ENCODE data around the gene SEMA6A.

Gene SEMA6A

GRCh38 chr5:116502138-116502537, 72.5 kb downstream of the SEMA6A start:
- Histone ChIP-seq H3K4me1 (ENCODE audit: insufficient read depth, poor library complexity, severe bottlenecking) (no peaks in the 10 kb centered on the region), H3K36me3 (ENCODE audit: low read depth) (no peaks in the 10 kb centered on the region), H3K9me3 (ENCODE audit: severe bottlenecking) (no peaks in the 10 kb centered on the region), H3K4me3 (ENCODE audit: severe bottlenecking) (no peak overlapping the region), H3K27me3 (ENCODE audit: insufficient read depth, poor library complexity, severe bottlenecking) (peaks cover 4% of the 10 kb centered on the region), H3K27ac (ENCODE audit: poor library complexity, severe bottlenecking) (no peak overlapping the region)
- ATAC-seq (ENCODE audit: low read depth), result no peak
- no peak for TF ChIP-seq CTCF (IDR thresholded peaks at IDR 0.05; ENCODE audit: poor library complexity, severe bottlenecking)
- DNase-seq (ENCODE audit: low spot score), result no peak

GRCh38 chr5:116498503-116499048, 76.0 kb downstream of the SEMA6A start:
- no peaks in the 10 kb centered on the region for H3K36me3 ChIP-seq (ENCODE audit: low read depth)
- ATAC-seq (ENCODE audit: low read depth), result no peak
- no peak overlapping the region for H3K27ac ChIP-seq (ENCODE audit: poor library complexity, severe bottlenecking)
- no peak overlapping the region for H3K4me3 ChIP-seq (ENCODE audit: severe bottlenecking)
- peaks cover 3% of the 10 kb centered on the region for H3K4me1 ChIP-seq (ENCODE audit: insufficient read depth, poor library complexity, severe bottlenecking)
- no peaks in the 10 kb centered on the region for H3K27me3 ChIP-seq (ENCODE audit: insufficient read depth, poor library complexity, severe bottlenecking)
- no peaks in the 10 kb centered on the region for H3K9me3 ChIP-seq (ENCODE audit: severe bottlenecking)
- TF ChIP-seq CTCF (IDR thresholded peaks at IDR 0.05; ENCODE audit: poor library complexity, severe bottlenecking), result no peak
- no peak for DNase-seq (ENCODE audit: low spot score)

GRCh38 chr5:116497631-116498030, 77.0 kb downstream of the SEMA6A start:
- DNase-seq (ENCODE audit: low spot score), result no peak
- no peaks in the 10 kb centered on the region for H3K36me3 ChIP-seq (ENCODE audit: low read depth)

GRCh38 chr5:116495786-116496357, 78.8 kb downstream of the SEMA6A start:
- ATAC-seq (ENCODE audit: low read depth), result no peak
- no peaks in the 10 kb centered on the region for H3K27me3 ChIP-seq (ENCODE audit: insufficient read depth, poor library complexity, severe bottlenecking)
- no peak overlapping the region for H3K27ac ChIP-seq (ENCODE audit: poor library complexity, severe bottlenecking)
- no peaks in the 10 kb centered on the region for H3K36me3 ChIP-seq (ENCODE audit: low read depth)
- peaks cover 24% of the 10 kb centered on the region for H3K4me1 ChIP-seq (ENCODE audit: insufficient read depth, poor library complexity, severe bottlenecking)
- DNase-seq (ENCODE audit: low spot score), result no peak
- no peak overlapping the region for H3K4me3 ChIP-seq (ENCODE audit: severe bottlenecking)
- TF ChIP-seq CTCF (IDR thresholded peaks at IDR 0.05; ENCODE audit: poor library complexity, severe bottlenecking), result no peak
- H3K9me3 ChIP-seq (ENCODE audit: severe bottlenecking), result no peaks in the 10 kb centered on the region

More at GRCh38 chr5:116497631-116498030, 77.0 kb downstream of the SEMA6A start:
- Histone ChIP-seq H3K4me3 (ENCODE audit: severe bottlenecking) (no peak overlapping the region), H3K4me1 (ENCODE audit: insufficient read depth, poor library complexity, severe bottlenecking) (peaks cover 11% of the 10 kb centered on the region), H3K27me3 (ENCODE audit: insufficient read depth, poor library complexity, severe bottlenecking) (no peaks in the 10 kb centered on the region), H3K27ac (ENCODE audit: poor library complexity, severe bottlenecking) (no peak overlapping the region), H3K9me3 (ENCODE audit: severe bottlenecking) (no peaks in the 10 kb centered on the region)
- ATAC-seq (ENCODE audit: low read depth), result no peak
- TF ChIP-seq CTCF (IDR thresholded peaks at IDR 0.05; ENCODE audit: poor library complexity, severe bottlenecking), result no peak

- no peaks in the 10 kb centered on the region for H3K9me3 ChIP-seq (ENCODE audit: severe bottlenecking)
- H3K36me3 ChIP-seq (ENCODE audit: low read depth), result no peaks in the 10 kb centered on the region
- ATAC-seq (ENCODE audit: low read depth), result peak; percentile 34; the same call in 2 of the 3 replicates
- H3K4me1 ChIP-seq (ENCODE audit: insufficient read depth, poor library complexity, severe bottlenecking), result peaks cover 24% of the 10 kb centered on the region
- H3K27me3 ChIP-seq (ENCODE audit: insufficient read depth, poor library complexity, severe bottlenecking), result no peaks in the 10 kb centered on the region
- no peak for DNase-seq (ENCODE audit: low spot score)
- no peak overlapping the region for H3K4me3 ChIP-seq (ENCODE audit: severe bottlenecking)
- no peak for TF ChIP-seq CTCF (IDR thresholded peaks at IDR 0.05; ENCODE audit: poor library complexity, severe bottlenecking)
- no peak overlapping the region for H3K27ac ChIP-seq (ENCODE audit: poor library complexity, severe bottlenecking)
Measured at GRCh38 chr5:116494784-116495450, 79.7 kb downstream of the SEMA6A start.

Measured in RWPE2 (cell line).